NCI-H524 treated with DMSO at 0.1 percent for 48 hours (cell line): ENCODE measurements around the gene SND1.
A peak's percentile ranks its signal among the peaks of the same experiment; 100 is the strongest.

Source experiments
- DNase-seq: peaks from one replicate; lab custom pipeline; 2025; lab: John Stamatoyannopoulos, UW

SND1 gene

DNA sequence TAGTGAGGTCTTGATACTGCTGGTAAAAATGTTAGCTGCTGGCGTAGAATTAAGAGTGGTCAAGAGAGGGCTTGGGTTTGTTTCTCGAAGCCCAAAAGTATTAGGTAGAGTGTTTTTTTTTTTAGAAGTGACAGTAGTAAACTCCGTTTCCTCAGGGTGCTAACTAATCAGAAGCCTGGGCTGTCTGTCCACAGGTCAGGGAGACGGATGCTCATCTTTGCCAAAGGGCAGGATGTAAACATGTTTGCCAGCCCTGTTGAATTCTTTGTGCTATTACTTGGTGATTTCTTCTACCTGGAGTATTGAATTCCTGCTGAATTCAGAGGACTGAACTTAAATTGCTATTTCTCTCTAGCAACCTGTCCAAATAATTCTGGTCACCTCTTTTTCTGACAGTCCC, 117.1 kb downstream of the SND1 start:
- no peak for DNase-seq

GRCh38 chr7:127769696-127770400, 117.9 kb downstream of the SND1 start:
- no peak for DNase-seq

GRCh38 chr7:127770885-127771284, 118.9 kb downstream of the SND1 start:
- DNase-seq: peak; percentile 38

DNA sequence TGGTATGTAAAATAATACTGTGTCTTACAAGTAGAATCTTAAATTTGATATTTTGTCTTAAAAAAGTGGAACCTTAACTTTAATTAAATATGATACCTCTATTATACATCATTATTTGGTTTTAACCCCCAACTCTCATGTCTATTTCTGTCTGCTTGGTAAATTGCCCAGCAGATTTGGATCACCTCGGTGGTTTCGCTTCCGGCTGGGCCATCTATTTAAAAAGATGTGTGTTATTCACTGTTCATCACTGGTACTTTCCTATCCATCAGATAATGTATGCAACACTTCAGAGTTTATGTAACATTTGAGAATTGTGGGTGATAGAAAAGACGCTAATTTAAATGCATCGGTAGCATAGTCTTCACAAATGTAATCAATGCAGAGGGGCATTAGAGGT, 119.7 kb downstream of the SND1 start:
- DNase-seq: no peak

DNA sequence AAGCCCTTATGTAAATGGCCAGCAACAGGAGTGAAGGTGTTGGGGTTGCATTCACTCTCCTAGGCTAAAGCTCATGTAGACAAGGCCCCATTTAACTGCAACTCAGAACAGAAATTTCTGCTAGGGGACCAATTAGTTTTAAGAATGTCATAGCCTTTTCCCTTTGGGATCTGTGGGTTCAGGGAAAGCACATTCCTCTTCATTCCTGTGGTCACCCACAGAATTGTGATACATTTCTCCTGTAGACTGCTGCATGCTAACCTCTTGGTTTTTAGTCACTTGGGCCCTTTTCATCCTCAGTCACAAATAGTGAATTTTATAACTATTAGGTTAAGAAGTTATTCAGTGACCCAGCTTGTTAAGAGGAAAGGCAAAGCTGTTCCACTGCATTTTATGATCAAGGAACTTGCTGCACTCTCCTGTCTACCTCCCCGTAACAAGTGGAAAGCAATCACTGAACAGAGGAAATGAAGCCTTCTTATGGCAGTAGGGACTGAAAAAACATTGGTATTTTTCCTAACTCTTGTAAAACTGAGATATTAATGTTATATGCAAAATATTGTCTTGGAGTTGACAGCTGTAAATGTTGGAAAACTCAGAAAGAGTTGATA, 124.9 kb downstream of the SND1 start:
- no peak for DNase-seq

GRCh38 chr7:127780489-127780888, 128.5 kb downstream of the SND1 start:
- DNase-seq: no peak

DNA sequence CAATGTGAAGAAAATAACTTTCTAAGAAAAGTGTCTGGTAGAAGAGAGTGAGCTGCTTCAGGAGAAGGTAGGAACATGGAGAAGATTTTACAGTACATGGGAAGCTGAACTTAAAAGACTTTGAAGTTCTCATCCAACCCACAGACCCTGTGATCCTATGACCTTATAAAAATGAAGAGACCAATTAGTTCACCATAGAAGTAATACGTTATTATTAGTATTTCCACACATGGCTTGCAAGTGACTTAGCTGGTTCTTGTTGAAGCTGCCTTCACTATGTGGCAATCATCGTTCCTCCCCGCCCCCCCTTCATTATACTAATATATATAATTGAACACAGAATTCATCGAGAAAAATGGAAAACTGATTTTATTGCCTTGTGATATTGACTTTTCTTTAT, 129.1 kb downstream of the SND1 start:
- no peak for DNase-seq

DNA sequence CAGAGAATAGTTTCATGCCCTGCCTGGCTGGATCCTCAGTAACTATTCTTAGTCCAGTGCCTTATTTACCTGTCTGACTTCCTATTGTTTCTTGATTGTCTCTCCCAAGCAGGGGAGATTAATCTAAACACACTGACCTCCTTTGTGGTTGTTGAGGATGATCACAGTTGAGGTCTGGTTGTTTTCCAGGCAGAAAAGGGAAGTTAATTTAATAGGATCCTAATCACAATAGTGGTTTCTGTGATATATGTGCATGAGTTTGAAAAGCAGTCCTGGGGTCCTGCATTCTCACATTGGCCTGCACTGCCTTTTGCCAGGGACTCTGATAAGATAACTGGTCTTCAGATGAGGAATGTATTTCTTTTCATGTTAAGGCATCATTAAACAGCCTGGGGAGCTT, 130.1 kb downstream of the SND1 start:
- no peak for DNase-seq

- peak; percentile 15 for DNase-seq
These were observed 130.9 kb downstream of the SND1 start for GRCh38 chr7:127782654-127783559.

DNA sequence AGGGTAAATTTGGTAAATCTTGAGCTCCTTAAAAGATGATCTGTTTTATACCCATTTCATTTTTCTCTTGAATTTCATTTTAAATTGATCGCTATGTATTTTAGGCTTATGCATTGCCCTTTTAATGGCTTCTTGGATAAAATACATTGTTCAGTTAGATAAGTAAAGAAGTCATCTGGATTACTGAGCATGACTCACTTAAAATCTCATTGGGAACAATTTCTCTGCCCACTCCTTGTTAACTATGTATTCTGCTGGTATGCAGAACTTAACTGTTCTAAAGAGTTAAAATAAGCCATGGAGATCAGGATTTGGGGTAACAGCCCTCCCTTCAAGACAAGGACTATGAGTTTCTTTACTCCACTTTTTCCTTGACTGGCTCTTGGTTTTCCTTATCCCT, 134.2 kb downstream of the SND1 start:
- no peak for DNase-seq

DNA sequence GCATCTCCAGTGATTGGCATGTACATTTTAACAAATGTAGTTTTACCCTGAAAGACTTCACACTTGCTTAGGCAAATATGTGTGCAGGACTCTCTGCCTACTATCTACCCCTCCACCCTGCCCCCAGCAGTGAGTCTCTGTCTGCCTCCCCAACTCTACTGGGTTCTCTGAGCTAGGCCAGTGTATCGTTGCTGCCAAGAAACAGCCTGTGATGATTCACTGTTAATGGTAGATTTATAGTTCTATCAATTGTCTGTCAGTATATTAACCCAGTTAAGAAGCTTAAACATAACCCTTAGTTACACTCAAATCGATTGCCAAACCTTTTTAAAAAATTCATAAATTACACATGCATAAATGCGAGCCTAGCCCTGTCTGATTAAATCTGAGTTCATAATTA, 137.0 kb downstream of the SND1 start:
- no peak for DNase-seq

- DNase-seq: no peak
These were observed 139.6 kb downstream of the SND1 start for GRCh38 chr7:127791446-127792189.

DNA sequence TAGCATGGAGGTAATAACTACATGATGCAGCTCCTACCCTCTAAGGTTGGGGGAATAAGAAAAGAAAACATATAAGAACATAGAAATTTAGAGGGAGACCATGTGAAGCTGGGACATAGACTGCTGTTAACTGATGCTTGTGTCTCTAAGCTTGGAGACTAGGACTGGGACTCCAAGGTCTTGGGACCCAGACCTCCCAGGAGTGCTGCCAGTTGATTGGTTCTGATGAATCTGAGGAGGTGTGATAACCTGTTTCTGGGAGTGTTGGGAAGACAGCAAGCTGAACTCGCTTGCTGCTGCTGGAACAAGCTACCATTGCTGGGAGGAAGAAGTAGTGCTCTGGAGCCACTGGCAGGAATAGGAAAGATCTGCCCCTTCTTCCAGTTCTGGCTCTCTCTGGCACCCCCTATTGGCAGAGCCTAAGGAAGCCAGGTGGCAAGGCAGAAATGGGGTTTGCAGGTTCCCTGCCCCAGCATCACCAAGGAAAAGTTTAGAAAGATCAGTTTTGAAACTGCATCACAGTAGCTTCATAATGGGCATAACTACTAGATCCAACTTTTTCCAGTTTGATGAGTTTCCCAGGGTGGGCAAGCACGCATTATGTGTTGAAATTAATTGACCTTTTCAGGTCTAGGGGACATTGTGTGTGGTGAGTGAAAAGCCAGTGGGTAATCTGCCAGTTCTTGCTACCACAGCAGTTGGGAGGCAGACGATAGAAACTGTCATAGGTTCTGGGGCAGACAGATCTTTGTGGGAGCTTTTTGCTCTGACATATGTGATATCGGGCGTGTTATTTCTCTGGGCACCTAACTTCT, 140.7 kb downstream of the SND1 start:
- no peak for DNase-seq

GRCh38 chr7:127793582-127793981, 141.6 kb downstream of the SND1 start:
- DNase-seq: no peak

DNA sequence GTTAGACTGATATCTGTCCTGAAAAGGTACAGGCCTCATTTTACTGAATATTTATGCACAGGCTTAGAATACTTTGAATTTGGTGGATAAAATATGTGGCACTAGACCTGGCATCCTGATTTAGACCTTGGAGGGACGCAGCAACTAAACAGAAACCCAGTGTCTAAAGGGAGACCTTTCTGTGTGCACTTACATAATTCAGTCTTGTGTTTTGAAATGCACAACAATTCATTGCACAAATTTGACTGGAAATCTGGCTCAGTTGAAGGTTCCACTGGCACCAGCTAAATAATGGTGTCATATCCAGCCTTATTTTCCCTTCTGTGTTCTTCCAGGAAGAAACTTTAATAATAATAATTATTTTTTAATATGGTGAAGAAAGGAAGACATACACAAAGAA, 142.1 kb downstream of the SND1 start:
- DNase-seq: no peak

GRCh38 chr7:127794551-127794950, 142.6 kb downstream of the SND1 start:
- no peak for DNase-seq

GRCh38 chr7:127798023-127798422, 146.0 kb downstream of the SND1 start:
- DNase-seq: no peak

DNA sequence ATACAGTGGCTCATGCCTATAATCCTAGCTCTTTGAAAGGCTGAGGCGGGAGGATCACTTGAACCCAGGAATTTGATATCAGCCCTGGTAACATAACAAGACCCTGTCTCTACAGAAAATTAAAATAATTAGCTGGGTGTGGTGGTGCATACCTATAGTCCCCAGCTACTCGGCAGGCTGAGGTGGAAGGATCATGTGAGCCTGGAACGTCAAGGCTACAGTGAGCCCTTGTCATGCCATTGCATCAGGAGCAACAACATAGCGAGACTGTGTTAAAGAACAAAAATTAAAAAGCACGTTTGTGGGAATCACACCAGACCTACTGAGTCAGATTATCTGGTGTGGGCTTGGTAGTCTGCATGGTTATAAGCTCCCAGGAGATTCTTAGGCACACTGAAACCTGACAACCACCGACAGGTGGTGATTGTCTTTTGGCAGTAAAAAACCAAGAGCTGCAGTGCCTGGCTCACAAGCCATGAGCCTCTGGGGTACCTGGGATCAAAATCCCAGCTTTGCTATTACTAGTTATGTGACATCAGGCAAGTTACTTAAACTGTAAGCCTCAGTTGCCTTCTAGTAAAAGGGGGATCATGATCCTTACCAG, 146.9 kb downstream of the SND1 start:
- no peak for DNase-seq

GRCh38 chr7:127799535-127800305, 147.7 kb downstream of the SND1 start:
- no peak for DNase-seq

- DNase-seq: no peak
These were observed 150.9 kb downstream of the SND1 start for GRCh38 chr7:127802845-127803244.
